NCI-H2081 (cell line): ENCODE measurements around the gene NSL1.
"Not testable (repeated sequence)": the region's sequence is repeated elsewhere in the genome, so short reads cannot be mapped to it uniquely, and the experiment has no call there.

Source experiments
- DNase-seq, 2 experiments: peaks; one replicate each; lab custom pipeline; 2025; lab: John Stamatoyannopoulos, UW

Gene NSL1

DNA sequence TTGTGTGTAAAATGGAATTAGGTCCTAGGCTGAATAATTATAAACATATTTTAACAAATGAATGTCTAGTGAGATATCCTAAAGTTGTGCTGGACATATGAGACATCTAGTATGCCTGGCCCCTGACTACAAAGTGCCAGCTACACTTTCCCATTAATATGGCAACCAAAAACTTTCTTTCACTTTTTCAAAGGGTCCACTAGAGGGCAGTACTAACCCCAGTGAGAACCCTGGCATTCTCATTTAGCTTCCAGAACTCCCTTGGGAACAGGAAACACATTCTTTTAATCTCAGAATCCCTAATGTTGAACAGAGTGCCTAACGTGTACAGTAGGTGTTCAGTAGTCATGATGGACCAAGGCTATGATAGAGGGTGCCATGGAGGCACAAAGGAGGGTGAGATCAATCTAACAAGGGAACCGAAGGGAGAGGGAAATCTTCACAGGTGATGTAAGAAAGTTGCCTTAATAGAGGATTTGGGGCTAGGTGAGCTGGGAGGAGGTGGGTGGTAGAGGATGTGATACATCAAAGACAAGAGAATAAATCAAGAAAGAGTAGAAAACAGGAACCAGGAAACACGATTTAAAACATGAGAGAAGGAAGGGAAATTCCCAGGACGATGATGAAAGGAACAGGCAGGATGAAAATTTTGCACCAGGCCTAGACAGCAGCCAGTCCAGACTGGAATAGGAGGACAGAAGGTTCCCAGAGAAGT is 41.6 kb downstream of the NSL1 start:
- peak; percentile 71 to 74 for DNase-seq

- no peak for DNase-seq
Measured at GRCh38 chr1:212746546-212746945, 45.0 kb downstream of the NSL1 start.

GRCh38 chr1:212745303-212745702 is 46.3 kb downstream of the NSL1 start:
- no peak for DNase-seq

DNA sequence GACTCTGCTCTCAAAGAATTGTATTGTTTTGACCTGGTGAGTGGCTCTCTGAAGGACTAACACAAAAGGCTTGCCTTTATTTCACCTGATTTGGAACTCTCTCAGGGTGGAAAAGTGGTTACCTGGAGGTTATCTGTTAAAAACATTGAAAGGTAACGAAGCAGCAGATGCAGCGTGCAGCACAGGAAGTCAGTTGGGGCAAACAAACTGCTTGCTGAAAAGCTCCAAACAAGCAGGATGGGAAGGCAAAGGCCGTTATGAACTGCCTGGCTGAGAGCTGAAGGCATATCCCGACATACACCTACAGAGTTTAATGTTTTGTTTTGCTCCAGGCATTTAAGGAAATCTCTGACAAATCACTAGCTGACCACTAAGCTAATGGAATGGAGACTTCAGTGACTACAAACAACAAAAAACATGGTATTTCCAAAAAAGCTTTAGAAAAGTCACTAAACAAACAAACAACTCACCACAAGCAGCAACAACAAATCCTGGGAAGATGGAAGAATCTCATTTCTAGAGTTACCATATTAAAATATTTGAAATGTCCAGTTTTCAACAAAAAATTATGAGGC is 47.6 kb downstream of the NSL1 start:
- DNase-seq: peak in 1 of 2 experiments; percentile 30

GRCh38 chr1:212738330-212738729 is 53.2 kb downstream of the NSL1 start:
- DNase-seq: peak in 1 of 2 experiments; percentile 65

- DNase-seq: no peak
Measured at GRCh38 chr1:212737559-212737958, 54.0 kb downstream of the NSL1 start.

DNA sequence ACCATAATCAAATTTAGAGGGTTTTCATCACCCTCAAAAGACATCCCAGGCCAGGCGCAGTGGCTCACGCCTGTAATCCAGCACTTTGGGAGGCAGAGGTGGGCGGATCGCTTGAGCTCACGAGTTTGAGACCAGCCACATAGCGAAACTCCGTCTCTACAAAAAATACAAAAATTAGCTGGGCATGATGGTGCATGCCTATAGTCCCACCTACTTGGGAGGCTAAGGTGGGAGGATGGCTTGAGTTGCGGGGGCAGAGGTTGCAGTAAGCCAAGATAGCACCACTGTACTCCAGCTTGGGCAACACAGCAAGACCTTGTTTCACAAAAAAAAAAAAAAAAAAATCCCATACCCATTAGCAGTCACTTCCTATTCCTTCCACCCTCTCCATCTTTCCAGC is 58.5 kb downstream of the NSL1 start:
- DNase-seq: no peak

GRCh38 chr1:212731630-212732029 is 59.9 kb downstream of the NSL1 start:
- no peak for DNase-seq

GRCh38 chr1:212728606-212729005 is 63.0 kb downstream of the NSL1 start:
- DNase-seq: no peak

DNA sequence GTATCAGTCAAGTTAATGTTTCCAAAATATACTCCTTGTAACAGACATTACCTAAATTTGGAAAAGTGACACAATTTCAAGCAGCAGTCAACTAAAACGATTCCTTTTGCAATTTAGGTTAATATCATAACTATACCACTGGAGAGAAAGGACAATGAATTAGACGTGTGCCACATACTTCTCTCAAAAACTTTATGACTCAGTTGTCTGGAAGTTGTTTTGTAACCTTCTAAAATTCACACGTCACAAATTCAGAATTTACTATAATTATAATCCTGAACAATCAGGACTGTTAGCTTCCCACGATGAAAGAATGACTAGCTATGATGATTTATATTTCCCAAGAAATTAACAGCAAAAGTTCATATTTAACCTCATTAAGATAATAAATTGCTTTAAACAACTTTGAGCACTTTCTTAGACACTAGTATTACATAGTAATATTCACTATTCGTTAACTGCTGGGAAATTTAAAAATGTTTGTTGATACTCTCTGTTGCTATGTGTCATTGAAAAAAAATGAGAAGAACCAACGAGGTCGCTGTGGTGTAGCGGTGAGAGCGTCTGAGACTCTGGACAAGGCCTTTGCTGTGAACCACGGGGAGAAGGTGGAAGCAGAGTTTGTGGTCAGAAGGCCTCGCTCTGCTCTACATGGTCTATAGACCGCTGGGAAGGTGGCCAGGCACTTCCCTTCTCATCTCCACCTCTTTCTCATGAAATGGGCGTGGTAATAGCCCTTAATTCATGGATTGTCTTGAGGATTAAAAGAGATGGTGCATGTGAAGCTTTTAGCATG is 64.0 kb downstream of the NSL1 start:
- no peak for DNase-seq

DNA sequence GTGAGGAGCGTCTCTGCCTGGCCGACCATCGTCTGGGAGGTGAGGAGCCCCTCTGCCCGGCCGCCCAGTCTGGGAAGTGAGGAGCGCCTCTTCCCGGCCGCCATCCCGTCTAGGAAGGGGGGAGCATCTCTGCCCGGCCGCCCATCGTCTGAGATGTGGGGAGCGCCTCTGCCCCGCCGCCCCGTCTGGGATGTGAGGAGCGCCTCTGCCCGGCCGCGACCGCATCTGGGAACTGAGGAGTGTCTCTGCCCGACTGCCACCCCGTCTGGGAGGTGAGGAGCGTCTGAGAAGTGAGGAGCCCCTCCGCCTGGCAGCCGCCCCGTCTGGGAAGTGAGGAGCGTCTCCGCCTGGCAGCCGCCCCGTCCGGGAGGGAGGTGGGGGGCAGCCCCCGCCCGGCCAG is 66.9 kb downstream of the NSL1 start:
- not testable (repeated sequence) for DNase-seq

- DNase-seq: peak in 1 of 2 experiments; percentile 8
Measured at GRCh38 chr1:212722270-212722957, 69.2 kb downstream of the NSL1 start.

- DNase-seq: no peak
Measured at GRCh38 chr1:212721388-212722247, 70.0 kb downstream of the NSL1 start.

- DNase-seq: no peak
Measured at GRCh38 chr1:212719633-212720032, 71.9 kb downstream of the NSL1 start.

DNA sequence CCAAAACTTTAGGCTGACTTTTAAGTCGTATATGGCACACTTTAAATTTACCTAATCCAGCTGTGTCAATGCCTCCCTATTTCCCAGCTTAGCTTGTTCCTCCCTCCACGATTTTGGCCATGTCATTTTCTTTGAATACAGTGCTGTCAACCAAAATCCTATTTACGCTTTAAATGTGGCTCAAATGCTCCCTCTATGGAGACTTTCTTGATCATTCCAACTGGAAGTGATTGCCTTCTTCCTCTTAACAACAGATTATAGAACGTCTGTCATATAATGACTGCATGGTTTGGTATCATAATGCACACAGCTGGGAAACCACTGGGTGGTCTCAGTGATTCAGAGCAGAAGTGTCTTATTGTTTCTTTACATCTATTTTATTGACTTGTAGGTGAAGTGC is 73.1 kb downstream of the NSL1 start:
- peak in 1 of 2 experiments; percentile 11 for DNase-seq

GRCh38 chr1:212716161-212716560 is 75.4 kb downstream of the NSL1 start:
- DNase-seq: no peak

DNA sequence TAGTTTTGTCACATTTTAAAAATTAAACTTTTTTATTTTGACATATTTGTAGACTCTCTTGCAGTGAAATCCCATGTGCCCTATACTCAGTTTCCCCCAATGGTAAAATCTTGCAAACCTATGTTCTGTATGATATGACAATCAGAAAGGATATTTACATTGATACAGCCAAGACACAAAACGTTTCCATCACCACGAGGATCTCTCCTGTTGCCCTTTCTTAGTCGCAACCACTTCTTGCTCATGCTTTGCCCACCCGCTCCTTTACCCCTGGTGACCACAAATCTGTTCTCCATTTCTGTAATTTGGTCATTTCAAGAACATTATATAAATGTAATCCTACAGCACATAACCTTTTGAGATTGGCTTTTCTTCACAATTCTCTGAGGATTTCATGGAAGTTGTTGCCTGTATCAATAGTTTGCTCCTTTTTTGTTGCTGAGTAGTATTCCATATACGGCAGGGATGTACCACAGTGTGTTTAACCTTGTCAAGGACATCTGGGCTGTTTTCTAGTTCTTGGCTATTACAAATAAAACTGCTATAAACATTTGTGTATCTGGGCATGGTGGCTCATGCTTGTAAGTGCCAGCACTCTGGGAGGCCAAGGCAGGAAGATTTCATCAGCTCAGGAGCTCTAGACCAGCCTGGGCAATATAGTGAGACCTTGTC is 78.0 kb downstream of the NSL1 start:
- DNase-seq: no peak

DNA sequence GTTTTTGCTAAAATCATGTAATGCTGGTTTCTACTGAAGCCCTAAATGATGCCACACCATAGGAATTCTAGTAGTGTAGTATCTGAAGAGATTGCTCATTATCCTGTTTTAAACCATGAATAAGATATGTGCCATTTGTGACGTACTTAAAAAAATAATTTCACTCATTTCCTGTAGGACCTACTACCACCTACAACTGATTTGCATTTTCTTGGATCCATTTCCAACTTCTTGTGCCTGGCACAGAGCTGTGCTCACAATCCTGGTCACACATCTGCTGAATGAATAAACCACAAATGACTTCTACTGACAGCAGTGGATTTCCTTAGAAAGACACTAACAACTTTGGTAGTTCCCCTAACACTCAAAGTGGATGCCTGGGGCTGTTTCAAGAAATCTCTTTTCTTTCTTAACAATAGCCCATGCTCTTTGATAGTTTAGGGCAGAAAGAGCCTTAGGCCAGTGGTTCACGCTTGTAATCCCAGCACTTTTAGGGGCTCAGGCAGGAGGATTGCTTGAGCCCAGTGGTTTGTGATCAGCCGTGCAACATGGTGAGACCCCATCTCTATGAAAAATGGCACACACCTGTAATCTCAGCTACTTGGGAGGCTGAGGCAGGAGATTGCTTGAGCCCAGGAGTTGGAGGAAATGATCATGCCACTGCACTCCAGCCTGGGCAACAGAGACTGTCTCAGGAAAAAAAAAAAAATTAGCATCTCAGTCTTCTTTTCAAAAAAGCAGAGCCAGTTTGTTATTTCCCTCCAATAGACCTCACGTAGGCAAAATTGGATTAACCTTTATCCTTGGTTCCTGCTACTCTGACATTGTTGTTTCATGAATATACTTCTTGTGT is 78.9 kb downstream of the NSL1 start:
- no peak for DNase-seq

DNA sequence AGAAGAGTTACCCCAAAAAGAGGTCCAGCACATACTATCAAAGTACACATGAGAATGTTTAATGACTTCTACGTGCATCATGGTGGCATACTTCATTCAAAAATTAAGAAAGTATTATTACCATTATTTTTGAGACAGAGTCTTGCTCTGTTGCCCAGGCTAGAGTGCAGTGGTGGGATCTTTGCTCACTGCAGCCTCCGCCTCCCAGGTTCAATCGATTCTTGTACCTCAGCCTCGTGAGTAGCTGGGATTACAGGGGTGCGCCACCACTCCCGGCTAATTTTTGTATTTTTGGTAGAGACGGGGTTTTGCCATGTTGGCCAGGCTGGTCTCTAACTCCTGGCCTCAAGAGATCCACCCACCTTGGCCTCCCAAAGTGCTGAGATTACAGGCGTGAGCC is 79.6 kb downstream of the NSL1 start:
- not testable (repeated sequence) for DNase-seq

GRCh38 chr1:212710566-212710965 is 81.0 kb downstream of the NSL1 start:
- no peak for DNase-seq
